GM23338 (cell line): ENCODE results near the gene TMEM11. TPM values are rescaled to one million over a fixed set of nuclear protein-coding genes. Genes with fewer than 3 reads are reported as not detected.

Source experiments
- ATAC-seq: fragments of 200-7000 bp; cut with Tn5 transposase; 3 replicates; pipeline ENCODE4 v1.9.1; 2020
- DNase-seq: peaks from one replicate; pipeline ENCODE4 v3.0.0-alpha.2; 2015; ENCODE audit warnings: low spot score
- H2AFZ ChIP-seq: fragments of 200-600 bp; sonication (generic); 2 replicates; pipeline ENCODE4 v1.8.0; 2016; ENCODE audit warnings: antibody characterized with exemption, mild to moderate bottlenecking, moderate library complexity
- H3F3A ChIP-seq: fragments of 200-600 bp; sonication (generic); replicated peaks from 2 replicates; pipeline ENCODE4 v1.8.0; 2017; ENCODE audit warnings: antibody characterized with exemption, mixed run types, low read depth
- H3K27ac ChIP-seq: fragments of 200-600 bp; sonication (generic); 2 replicates; pipeline ENCODE4 v1.6.1; 2016; ENCODE audit warnings: low read depth
- H3K27me3 ChIP-seq: fragments of 200-600 bp; sonication (generic); 2 replicates; pipeline ENCODE4 v1.8.0; 2016; ENCODE audit warnings: mild to moderate bottlenecking, mixed run types, moderate library complexity; ENCODE audit not compliant: insufficient read depth
- H3K36me3 ChIP-seq: fragments of 200-600 bp; sonication (generic); 2 replicates; pipeline ENCODE4 v1.8.0; 2016; ENCODE audit warnings: mild to moderate bottlenecking; ENCODE audit not compliant: insufficient read depth
- H3K4me1 ChIP-seq: fragments of 200-600 bp; sonication (generic); 2 replicates; pipeline ENCODE4 v1.8.0; 2016; ENCODE audit warnings: mild to moderate bottlenecking, moderate library complexity; ENCODE audit not compliant: insufficient read depth
- H3K4me2 ChIP-seq: fragments of 200-600 bp; sonication (generic); 2 replicates; pipeline ENCODE4 v1.7.1; 2017; ENCODE audit warnings: mixed run types
- H3K4me3 ChIP-seq: fragments of 200-600 bp; sonication (generic); 2 replicates; pipeline ENCODE4 v1.6.1; 2016; ENCODE audit warnings: mixed run types
- H3K79me2 ChIP-seq: fragments of 200-600 bp; sonication (generic); replicated peaks from 2 replicates; pipeline ENCODE4 v1.8.0; 2017; ENCODE audit warnings: mild to moderate bottlenecking; ENCODE audit not compliant: insufficient read depth
- H3K9me2 ChIP-seq: fragments of 200-600 bp; sonication (generic); 2 replicates; pipeline ENCODE4 v1.8.0; 2017; ENCODE audit not compliant: insufficient read depth
- H4K20me1 ChIP-seq: fragments of 200-600 bp; sonication (generic); replicated peaks from 2 replicates; pipeline ENCODE4 v1.8.0; 2017; ENCODE audit warnings: mild to moderate bottlenecking; ENCODE audit not compliant: insufficient read depth
- H3K27ac Mint-ChIP-seq: 2 replicates; pipeline ENCODE4 v1.8.0; 2020; ENCODE audit warnings: inconsistent platforms, mild to moderate bottlenecking, moderate library complexity, mixed read lengths
- H3K27me3 Mint-ChIP-seq: 3 replicates; pipeline ENCODE4 v1.8.0; 2022; ENCODE audit warnings: low read depth, mild to moderate bottlenecking, moderate library complexity, mixed read lengths, inconsistent platforms; ENCODE audit not compliant: insufficient read depth, poor library complexity
- H3K36me3 Mint-ChIP-seq: 3 replicates; pipeline ENCODE4 v1.8.0; 2021; ENCODE audit warnings: low read depth, mild to moderate bottlenecking, inconsistent platforms, moderate library complexity, mixed read lengths
- H3K4me1 Mint-ChIP-seq: 3 replicates; pipeline ENCODE4 v1.8.0; 2020; ENCODE audit warnings: mild to moderate bottlenecking, inconsistent platforms, mixed read lengths
- H3K4me3 Mint-ChIP-seq: 3 replicates; pipeline ENCODE4 v1.8.0; 2021; ENCODE audit warnings: moderate library complexity, mild to moderate bottlenecking, inconsistent platforms, mixed read lengths
- H3K9me3 Mint-ChIP-seq: 3 replicates; pipeline ENCODE4 v1.8.0; 2020; ENCODE audit warnings: moderate library complexity, mild to moderate bottlenecking, inconsistent platforms, mixed read lengths
- CREB1 ChIP-seq: fragments of 250-450 bp; sonication (Bioruptor Pico); IDR thresholded peaks from 2 replicates; pipeline ENCODE4 v1.5.0; 2020; ENCODE audit warnings: low read depth, mild to moderate bottlenecking, moderate library complexity
- ETS1 ChIP-seq: IDR thresholded peaks from 2 replicates; pipeline ENCODE4 v1.6.1; 2016; ENCODE audit warnings: antibody characterized with exemption
- EZH2phosphoT487 ChIP-seq: fragments of 200-600 bp; sonication (generic); IDR thresholded peaks from one replicate; pipeline ENCODE4 v1.8.1; 2018; ENCODE audit warnings: antibody characterized with exemption; ENCODE audit not compliant: unreplicated experiment
- NANOG ChIP-seq: IDR thresholded peaks from 2 replicates; pipeline ENCODE4 v1.6.1; 2016; ENCODE audit warnings: antibody characterized with exemption, borderline replicate concordance
- STAT1 ChIP-seq: IDR thresholded peaks from one replicate; pipeline ENCODE4 v1.6.1; 2016; ENCODE audit warnings: antibody characterized with exemption; ENCODE audit not compliant: unreplicated experiment
- polyA plus RNA-seq: library from polyadenylated mRNA; unstranded; fragments of >200 nt; fragmentation: Nextera tagmentation; extraction: Ambion mirVana; gene quantifications from 2 replicates; pipeline ENCODE4 v1.2.1, GENCODE V29; 2016
- total RNA-seq: library from RNA; depleted of rRNA; stranded (reverse); fragments of >200 nt; shearing (Covaris generic); gene quantifications from 2 replicates; pipeline ENCODE4 v1.2.3, GENCODE V29; 2014
- TF ChIP-seq, protein P1 (sequence below), 2 experiments: fragments of 200-600 bp in 1 of 2; sonication (generic) in 1 of 2; conservative IDR thresholded peaks; 2 replicates each; pipeline versions ENCODE4 v1.5.1 to v1.6.1; 2016 to 2017; ENCODE audit warnings: antibody characterized with exemption in 2 of 2, low read depth in 2 of 2, mild to moderate bottlenecking in 2 of 2, moderate library complexity in 1 of 2

TMEM11 gene
- total and polyA plus RNA-seq, 2 experiments from 2014 or later = 38.5 to 90.2 TPM

DNA sequence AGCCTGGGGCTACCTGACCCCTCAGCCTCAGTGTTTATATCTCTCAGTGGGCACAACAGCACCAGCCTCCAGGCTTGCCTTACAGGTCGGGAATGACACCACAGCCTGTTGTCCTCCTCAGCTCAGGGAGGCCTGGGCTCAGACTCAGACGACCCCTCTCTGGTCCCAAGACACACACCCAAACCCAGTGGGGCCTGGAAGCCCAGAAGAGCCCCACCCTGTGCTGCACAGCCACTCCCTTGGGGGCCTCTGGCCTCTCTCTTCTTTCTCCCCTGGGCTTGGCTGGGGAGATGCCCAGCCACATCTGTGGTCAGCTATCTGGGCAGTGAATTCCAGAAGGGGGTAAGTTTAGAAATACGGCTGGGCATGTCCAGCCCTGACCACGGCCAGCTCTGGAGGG is 36.9 kb upstream of the TMEM11 start:
- no peak overlapping the region for H2AFZ ChIP-seq
- H4K20me1 ChIP-seq = no peaks in the 10 kb centered on the region
- H3K27me3 ChIP-seq = peaks cover 5% of the 10 kb centered on the region; the same call in 1 of the 2 replicates
- H3K79me2 ChIP-seq = no peaks in the 10 kb centered on the region
- no peak overlapping the region for H3K4me2 ChIP-seq
- Mint-ChIP-seq H3K4me1 (peaks cover 3% of the 10 kb centered on the region; the same call in 2 of the 3 replicates), H3K4me3 (no peak overlapping the region), H3K9me3 (no peaks in the 10 kb centered on the region; the same call in 2 of the 3 replicates), H3K27ac (no peak overlapping the region), H3K27me3 (peaks cover 13% of the 10 kb centered on the region), H3K36me3 (no peaks in the 10 kb centered on the region)
- no peak for ATAC-seq
- H3K9me2 ChIP-seq = no peaks in the 10 kb centered on the region
- no peaks in the 10 kb centered on the region for H3K36me3 ChIP-seq
- no peak for TF ChIP-seq STAT1
- no peak for TF ChIP-seq ETS1
- TF ChIP-seq NANOG = no peak
- peaks cover 20% of the 10 kb centered on the region for H3K4me1 ChIP-seq
- no peak overlapping the region for H3K27ac ChIP-seq
- DNase-seq = no peak
- H3K4me3 ChIP-seq = no peak overlapping the region
- peaks cover 5% of the 10 kb centered on the region; the same call in 1 of the 2 replicates for H3F3A ChIP-seq

DNA sequence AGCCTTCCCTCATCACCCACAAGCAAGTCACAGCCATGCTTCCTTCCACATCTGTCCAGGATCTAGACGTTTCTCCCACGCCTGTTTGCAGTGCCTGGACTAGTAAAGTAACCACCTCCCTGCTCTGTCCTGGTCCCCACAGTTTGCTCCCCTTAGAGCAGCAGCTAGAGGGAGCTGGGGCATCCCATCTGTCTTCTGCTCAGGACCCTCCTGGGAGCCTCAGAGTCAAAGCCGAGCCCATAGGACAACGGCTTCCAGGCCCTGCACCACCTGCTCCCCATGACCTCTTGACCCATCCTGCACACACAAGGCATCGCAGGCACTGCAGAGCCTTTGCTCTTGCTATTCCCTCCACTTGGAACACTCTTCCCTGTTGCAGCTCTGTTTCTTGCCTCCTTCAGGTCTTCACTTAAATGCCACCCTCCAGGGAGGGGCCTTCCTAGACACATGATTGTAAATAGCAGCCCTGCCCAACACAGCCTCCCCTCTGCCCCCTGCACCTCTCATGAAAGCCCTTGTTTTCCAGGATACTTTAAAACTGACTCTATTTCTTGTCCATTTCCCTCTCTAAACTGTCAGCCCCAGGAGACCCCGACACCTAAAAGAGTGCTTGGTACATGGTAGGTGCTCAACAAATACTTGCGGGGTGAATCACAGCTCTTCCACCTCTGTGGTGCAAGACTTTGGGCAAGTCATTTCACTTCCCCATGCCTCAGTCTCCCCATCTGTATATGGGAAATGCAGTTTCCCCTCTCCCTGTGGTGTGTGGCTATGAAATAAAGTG is 36.2 kb upstream of the TMEM11 start:
- no peak overlapping the region for H3K27ac Mint-ChIP-seq
- TF ChIP-seq CREB1 (no peak), EZH2phosphoT487 (no peak)
- TF ChIP-seq, protein P1, sequence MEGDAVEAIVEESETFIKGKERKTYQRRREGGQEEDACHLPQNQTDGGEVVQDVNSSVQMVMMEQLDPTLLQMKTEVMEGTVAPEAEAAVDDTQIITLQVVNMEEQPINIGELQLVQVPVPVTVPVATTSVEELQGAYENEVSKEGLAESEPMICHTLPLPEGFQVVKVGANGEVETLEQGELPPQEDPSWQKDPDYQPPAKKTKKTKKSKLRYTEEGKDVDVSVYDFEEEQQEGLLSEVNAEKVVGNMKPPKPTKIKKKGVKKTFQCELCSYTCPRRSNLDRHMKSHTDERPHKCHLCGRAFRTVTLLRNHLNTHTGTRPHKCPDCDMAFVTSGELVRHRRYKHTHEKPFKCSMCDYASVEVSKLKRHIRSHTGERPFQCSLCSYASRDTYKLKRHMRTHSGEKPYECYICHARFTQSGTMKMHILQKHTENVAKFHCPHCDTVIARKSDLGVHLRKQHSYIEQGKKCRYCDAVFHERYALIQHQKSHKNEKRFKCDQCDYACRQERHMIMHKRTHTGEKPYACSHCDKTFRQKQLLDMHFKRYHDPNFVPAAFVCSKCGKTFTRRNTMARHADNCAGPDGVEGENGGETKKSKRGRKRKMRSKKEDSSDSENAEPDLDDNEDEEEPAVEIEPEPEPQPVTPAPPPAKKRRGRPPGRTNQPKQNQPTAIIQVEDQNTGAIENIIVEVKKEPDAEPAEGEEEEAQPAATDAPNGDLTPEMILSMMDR (conservative IDR thresholded peaks at IDR 0.05; ENCODE audit: low read depth in 2 of 2) = peak in 1 of 2 experiments; percentile 31; a peak in 1 of 4 replicates
- Histone ChIP-seq H3K27ac (no peak overlapping the region), H3K4me1 (peaks cover 16% of the 10 kb centered on the region; the same call in 1 of the 2 replicates), H2AFZ (no peak overlapping the region), H3K36me3 (no peaks in the 10 kb centered on the region), H4K20me1 (no peaks in the 10 kb centered on the region), H3K79me2 (no peaks in the 10 kb centered on the region), H3K9me2 (no peaks in the 10 kb centered on the region), H3K27me3 (peaks cover 5% of the 10 kb centered on the region; the same call in 1 of the 2 replicates), H3K4me3 (no peak overlapping the region), H3K4me2 (no peak overlapping the region), H3F3A (0 out of 2 replicates have a peak, but pooled peaks cover 5% of the 10 kb centered on the region)
- H3K9me3 Mint-ChIP-seq = no peaks in the 10 kb centered on the region; the same call in 2 of the 3 replicates
- H3K4me3 Mint-ChIP-seq = no peak overlapping the region
- H3K27me3 Mint-ChIP-seq = peaks cover 13% of the 10 kb centered on the region
- no peaks in the 10 kb centered on the region for H3K36me3 Mint-ChIP-seq
- peaks cover 5% of the 10 kb centered on the region; the same call in 2 of the 3 replicates for H3K4me1 Mint-ChIP-seq
- ATAC-seq (peak; percentile 18), DNase-seq (peak; percentile 41)
